NT2/D1 (cell line): Measurements from ENCODE around the gene POU2AF1.

Experiments
- SUZ12 ChIP-seq: IDR thresholded peaks from 2 replicates; pipeline ENCODE4 v1.6.1; 2011; ENCODE audit not compliant: insufficient read length, insufficient read depth; ENCODE audit errors: extremely low read depth
- YY1 ChIP-seq: IDR thresholded peaks from 2 replicates; pipeline ENCODE4 v1.6.1; 2011; ENCODE audit not compliant: insufficient read length, insufficient read depth
- ZNF274 ChIP-seq: IDR thresholded peaks from 2 replicates; pipeline ENCODE4 v1.6.1; 2011; ENCODE audit warnings: mild to moderate bottlenecking, low read depth, low read length

DNA sequence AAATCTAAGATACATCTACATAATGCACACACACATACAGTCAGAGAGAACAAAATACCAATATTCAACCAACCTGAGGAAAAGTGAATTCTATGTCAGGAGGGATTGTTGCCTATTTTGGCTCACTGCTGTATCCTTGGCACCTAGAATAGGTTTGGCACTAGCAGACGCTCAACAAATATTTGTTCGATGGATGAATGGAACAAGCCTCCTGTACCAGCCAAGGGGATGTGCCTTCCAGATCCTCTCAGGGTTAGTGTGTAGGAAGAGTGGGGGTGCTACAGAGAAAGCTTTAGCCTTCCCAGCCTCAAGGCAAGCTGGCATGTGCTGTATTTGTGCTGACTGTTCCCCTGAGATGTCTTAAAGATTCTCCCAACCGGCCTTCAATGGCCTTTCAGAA lies 23.3 kb upstream of the POU2AF1 start:
- no peak for TF ChIP-seq YY1
- no peak for TF ChIP-seq SUZ12
- TF ChIP-seq ZNF274 = no peak
